Right lobe of liver (tissue), 6 donors: Measurements from ENCODE around the gene OR2T34. TPM values are rescaled to one million over a fixed set of nuclear protein-coding genes. Genes with fewer than 3 reads are reported as not detected.
"Not testable (repeated sequence)": the region's sequence is repeated elsewhere in the genome, so short reads cannot be mapped to it uniquely, and the experiment has no call there.

ENCODE experiments used
- ATAC-seq, 4 donors: fragments of 200-7000 bp; cut with Tn5 transposase; one replicate each; pipeline ENCODE4 v1.9.1; 2020; ENCODE audit warnings: mild to moderate bottlenecking in 4 of 4, moderate library complexity in 4 of 4
- DNase-seq, 3 donors: peaks; one replicate each; pipeline ENCODE4 v3.0.0-alpha.2; 2020
- H3K27ac ChIP-seq, 3 donors: fragments of 200-600 bp; one replicate each; pipeline ENCODE4 v1.8.0; 2022
- H3K27me3 ChIP-seq, 2 donors: fragments of 200-600 bp; one replicate each; pipeline ENCODE4 v1.8.0; 2022
- H3K36me3 ChIP-seq, 4 donors: fragments of 200-600 bp; sonication (generic) in 1 of 4; one replicate each; pipeline versions ENCODE4 v1.5.1 to v1.8.0; 2017 to 2022; ENCODE audit warnings: control low read depth in 1 of 4
- H3K4me1 ChIP-seq, 4 donors: fragments of 200-600 bp; sonication (generic) in 1 of 4; one replicate each; pipeline versions ENCODE4 v1.5.1 to v1.8.0; 2017 to 2022; ENCODE audit warnings: control low read depth in 1 of 4
- H3K4me3 ChIP-seq, 3 donors: fragments of 200-600 bp; one replicate each; pipeline ENCODE4 v1.8.0; 2022
- H3K9me3 ChIP-seq, 4 donors: fragments of 200-600 bp; sonication (generic) in 1 of 4; one replicate each; pipeline versions ENCODE4 v1.5.1 to v1.8.0; 2017 to 2022; ENCODE audit warnings: control low read depth in 1 of 4
- WGBS: methylation state at CpG from one replicate; pipeline ENCODE4 v1.1.6; 2018; ENCODE audit warnings: low coverage, low lambda C conversion rate; ENCODE audit not compliant: insufficient coverage; ENCODE audit errors: missing lambda C conversion rate; 5-methylcytosine and 5-hydroxymethylcytosine counted together
- intact Hi-C, 2 donors: fragments of 100-400 bp; cut with DNase I; formaldehyde crosslinking; loops; one replicate each; pipeline versions ENCODE4 v1.11.2 to v1.14.1; 2022
- small RNA-seq, 2 experiments: library from RNA; depleted of rRNA; stranded (forward); fragments of <200 nt; gene quantifications; one replicate each; pipeline ENCODE3, GENCODE V24; 2016
- total RNA-seq, 6 experiments: library from RNA; depleted of rRNA in 2 of 6; stranded (reverse); fragments of >200 nt in 2 of 6; fragmentation: NEBNext Ultra II Directional in 3 of 6; extraction: Animal tissue kit (Norgen Biotek cat#: 25700) in 3 of 6; gene quantifications; one replicate each; pipeline versions ENCODE4 v1.1.0 to v1.2.4, GENCODE V29; 2016 to 2023
- donor health status: DM: no; HTN: yes; CAD: no.
- donor health status: DM: no; HTN: no; CAD: no.
- donor health status: DM: no; HTN: no; CAD: no.
- donor health status: DM: no; HTN: yes; CAD: no.
- donor health status: DM: no; HTN: yes; CAD: no.

The OR2T34 gene
- total RNA-seq, 6 experiments from 2014 or later = not detected

DNA sequence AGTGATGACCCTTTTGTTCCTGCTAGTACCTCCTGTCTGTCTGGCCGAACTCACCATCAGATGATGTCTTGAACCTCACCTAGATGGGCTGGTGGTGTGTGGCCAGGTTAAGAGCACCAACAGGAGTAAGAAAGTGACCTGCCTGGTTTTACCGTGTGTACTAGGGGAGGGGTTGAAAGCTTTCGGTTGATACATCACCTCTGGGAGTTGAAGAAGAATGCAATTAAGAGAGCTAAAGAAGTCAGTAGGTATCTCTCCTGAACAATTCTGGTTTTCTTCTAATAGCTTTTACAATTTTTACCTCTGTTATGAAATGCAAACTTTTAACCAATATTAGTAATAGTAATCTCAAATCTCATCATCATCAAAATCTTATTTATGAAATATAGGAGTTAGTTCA, 11.9 kb downstream of the OR2T34 start, which contains the start of gene OR2T29:
Gene OR2T29 (minus strand): TSS at position 101 of the 400 bp plus-strand sequence. CDS start 3,281 bp downstream, outside the sequence.
- H3K27me3 ChIP-seq, H3K9me3 ChIP-seq, H3K27ac ChIP-seq, ATAC-seq, DNase-seq, intact Hi-C loops, H3K4me1 ChIP-seq, H3K36me3 ChIP-seq, H3K4me3 ChIP-seq: not testable (repeated sequence)
- 43% methylated on average over 1 of the region's 3 CpGs for WGBS

- H3K36me3 ChIP-seq, H3K4me3 ChIP-seq, H3K27ac ChIP-seq, H3K4me1 ChIP-seq, intact Hi-C loops, DNase-seq, H3K9me3 ChIP-seq, ATAC-seq, H3K27me3 ChIP-seq: not testable (repeated sequence)
- no CpG with 5 or more reads among the region's 6 CpGs for WGBS
These were observed 23.5 kb downstream of the OR2T34 start for GRCh38 chr1:248551027-248551426.

GRCh38 chr1:248547383-248547782, 27.2 kb downstream of the OR2T34 start:
- ATAC-seq = not testable (repeated sequence)

DNA sequence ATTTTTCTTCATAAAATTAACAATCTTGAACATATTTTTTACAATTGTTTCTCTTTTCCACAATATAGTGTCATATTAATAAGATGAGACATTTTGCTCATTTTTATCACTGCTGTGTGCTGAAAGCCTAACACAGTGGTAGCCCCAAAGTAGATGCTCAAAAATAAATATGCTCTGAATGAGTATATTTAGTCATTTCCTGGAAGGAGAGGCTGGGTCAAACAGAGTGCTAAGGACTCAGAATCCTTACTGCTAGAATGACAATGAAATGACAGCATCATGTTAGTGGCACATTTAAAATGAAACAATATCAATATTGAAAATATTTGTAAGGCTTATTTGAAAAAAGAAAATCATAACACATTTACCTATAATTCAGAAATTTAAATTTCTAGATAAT, 37.1 kb downstream of the OR2T34 start:
- H3K27me3 ChIP-seq, intact Hi-C loops, H3K4me3 ChIP-seq, H3K27ac ChIP-seq, ATAC-seq, H3K36me3 ChIP-seq, H3K4me1 ChIP-seq, DNase-seq, H3K9me3 ChIP-seq: not testable (repeated sequence)

More at GRCh38 chr1:248547383-248547782, 27.2 kb downstream of the OR2T34 start:
- H3K36me3 ChIP-seq, H3K27me3 ChIP-seq, H3K4me1 ChIP-seq, H3K27ac ChIP-seq, H3K4me3 ChIP-seq, intact Hi-C loops, DNase-seq, H3K9me3 ChIP-seq: not testable (repeated sequence)
- no CpG with 5 or more reads among the region's 2 CpGs for WGBS

Small RNA genes within 50 kb of the gene (small RNA-seq; reads per million reads assigned to genes)
- gene RF00019 = 0 reads per million in 2 experiments

Other genes starting within 250 kb of the OR2T34 start
- not detected for gene OR14C36, start 226.0 kb downstream of the OR2T34 start, total RNA-seq
- gene OR2T4, start 213.1 kb downstream of the OR2T34 start, total RNA-seq = not detected
- gene OR2T6, start 199.0 kb downstream of the OR2T34 start, total RNA-seq = not detected
- not detected for gene OR2T1, start 171.7 kb downstream of the OR2T34 start, total RNA-seq
- not detected for gene OR2T2, start 129.1 kb downstream of the OR2T34 start, total RNA-seq
- gene OR2T3, start 101.4 kb downstream of the OR2T34 start, total RNA-seq = not detected
- not detected for gene OR2T5, start 86.2 kb downstream of the OR2T34 start, total RNA-seq
- gene OR2G6, start 66.7 kb downstream of the OR2T34 start, total RNA-seq = not detected
- gene OR2T29, start 12.0 kb downstream of the OR2T34 start, total RNA-seq = not detected
- not detected for gene OR2T10, start 22.9 kb upstream of the OR2T34 start, total RNA-seq
- gene OR2T11, start 60.3 kb upstream of the OR2T34 start, total RNA-seq = not detected
- not detected for gene OR2T35, start 70.5 kb upstream of the OR2T34 start, total RNA-seq
- gene OR2T27, start 80.8 kb upstream of the OR2T34 start, total RNA-seq = not detected
- gene OR14I1, start 128.0 kb upstream of the OR2T34 start, total RNA-seq = not detected
- not detected for gene LYPD8, start 181.0 kb upstream of the OR2T34 start, total RNA-seq